Muscle of leg (tissue), 11 donors: ENCODE results near the gene CPNE7. TPM values are rescaled to one million over a fixed set of nuclear protein-coding genes. Genes with fewer than 3 reads are reported as not detected.

ENCODE experiments used
- DNase-seq: peaks from one replicate; pipeline ENCODE4 v3.0.0; 2013
- H3K27ac ChIP-seq: one replicate; pipeline ENCODE4 v1.5.1; 2013; ENCODE audit warnings: mild to moderate bottlenecking, low read length, control low read depth
- H3K27me3 ChIP-seq: one replicate; pipeline ENCODE4 v1.6.1; 2013; ENCODE audit warnings: low read length; ENCODE audit not compliant: control insufficient read depth, insufficient read depth
- H3K36me3 ChIP-seq: one replicate; pipeline ENCODE4 v1.6.1; 2013; ENCODE audit warnings: low read length; ENCODE audit not compliant: control insufficient read depth, insufficient read depth
- H3K4me1 ChIP-seq: one replicate; pipeline ENCODE4 v1.6.1; 2013; ENCODE audit warnings: low read length; ENCODE audit not compliant: control insufficient read depth, insufficient read depth
- H3K4me3 ChIP-seq: one replicate; pipeline ENCODE4 v1.5.1; 2013; ENCODE audit warnings: low read length, control low read depth
- H3K9me3 ChIP-seq: replicated peaks from 2 replicates; pipeline ENCODE4 v1.6.1; 2013; ENCODE audit warnings: low read depth, low read length; ENCODE audit not compliant: control insufficient read depth
- WGBS: methylation state at CpG from one replicate; pipeline ENCODE4 v1.1.5; 2013; ENCODE audit warnings: missing lambda C conversion rate; ENCODE audit not compliant: insufficient coverage; 5-methylcytosine and 5-hydroxymethylcytosine counted together
- polyA plus RNA-seq, 8 donors: library from polyadenylated mRNA; unstranded; fragments of 120-200 nt; gene quantifications; one replicate each; pipeline versions ENCODE4 v1.2.1 to v1.2.3, GENCODE V29; 2013; ENCODE audit warnings: inconsistent platforms in 1 of 8, low replicate concordance in 1 of 8; ENCODE audit not compliant: insufficient read length in 8 of 8, insufficient read depth in 1 of 8
- total RNA-seq: library from RNA; stranded (reverse); fragments of 120-200 nt; gene quantifications from one replicate; pipeline ENCODE4 v1.2.4, GENCODE V29; 2013

CPNE7 gene
- total and polyA plus RNA-seq, 9 donors: 0.09 to 0.53 (median 0.24) TPM; not detected in 1

- no peak overlapping the region for H3K4me3 ChIP-seq
- no peak overlapping the region for H3K27ac ChIP-seq
- H3K4me1 ChIP-seq: peaks cover 15% of the 10 kb centered on the region
- H3K9me3 ChIP-seq: no peaks in the 10 kb centered on the region
- 92% methylated on average over 17 of the region's 19 CpGs for WGBS
- no peaks in the 10 kb centered on the region for H3K27me3 ChIP-seq
- no peak for DNase-seq
- H3K36me3 ChIP-seq: peaks cover 66% of the 10 kb centered on the region
Measured at GRCh38 chr16:89557690-89558490, 17.7 kb upstream of the CPNE7 start.

- Histone ChIP-seq H3K9me3 (no peaks in the 10 kb centered on the region), H3K4me1 (peaks cover 33% of the 10 kb centered on the region), H3K27me3 (no peaks in the 10 kb centered on the region), H3K36me3 (peaks cover 62% of the 10 kb centered on the region), H3K27ac (peak within 1 kb of the TSS; percentile 96), H3K4me3 (peak within 1 kb of the TSS; percentile 91)
- WGBS: under 1% methylated on average over 86 of the region's 87 CpGs
- DNase-seq: peak; percentile 99
Measured at GRCh38 chr16:89560378-89561141, 15.0 kb upstream of the CPNE7 start, which contains the start of gene RPL13. Gene RPL13 (plus strand): TSS chr16:89560682. CDS start chr16:89560960, 278 bp downstream.

GRCh38 chr16:89561142-89561883 lies 14.2 kb upstream of the CPNE7 start:
- Histone ChIP-seq H3K27ac (peak overlapping the region; percentile 29), H3K36me3 (peaks cover 55% of the 10 kb centered on the region), H3K9me3 (no peaks in the 10 kb centered on the region), H3K4me1 (peaks cover 39% of the 10 kb centered on the region), H3K27me3 (no peaks in the 10 kb centered on the region), H3K4me3 (peak overlapping the region; percentile 91)
- 5% methylated on average over 55 of the region's 58 CpGs for WGBS
- DNase-seq: no peak

GRCh38 chr16:89561884-89562599 lies 13.5 kb upstream of the CPNE7 start:
- peaks cover 48% of the 10 kb centered on the region for H3K36me3 ChIP-seq
- H3K27me3 ChIP-seq: no peaks in the 10 kb centered on the region
- peaks cover 39% of the 10 kb centered on the region for H3K4me1 ChIP-seq
- no peak overlapping the region for H3K27ac ChIP-seq
- DNase-seq: no peak
- 43% methylated on average over 6 of the region's 23 CpGs for WGBS
- H3K4me3 ChIP-seq: peak overlapping the region; percentile 91
- no peaks in the 10 kb centered on the region for H3K9me3 ChIP-seq

- peaks cover 39% of the 10 kb centered on the region for H3K36me3 ChIP-seq
- no peak for DNase-seq
- no peaks in the 10 kb centered on the region for H3K27me3 ChIP-seq
- H3K4me3 ChIP-seq: no peak overlapping the region
- H3K4me1 ChIP-seq: peaks cover 39% of the 10 kb centered on the region
- H3K9me3 ChIP-seq: no peaks in the 10 kb centered on the region
- H3K27ac ChIP-seq: no peak overlapping the region
- WGBS: 47% methylated on average over 4 of the region's 12 CpGs
Measured at GRCh38 chr16:89562939-89563338, 12.6 kb upstream of the CPNE7 start.

GRCh38 chr16:89563639-89564392 lies 11.7 kb upstream of the CPNE7 start:
- no peaks in the 10 kb centered on the region for H3K9me3 ChIP-seq
- no peak overlapping the region for H3K4me3 ChIP-seq
- H3K27me3 ChIP-seq: no peaks in the 10 kb centered on the region
- no peak overlapping the region for H3K27ac ChIP-seq
- no peak for DNase-seq
- peaks cover 38% of the 10 kb centered on the region for H3K36me3 ChIP-seq
- WGBS: 79% methylated on average over 7 of the region's 12 CpGs
- H3K4me1 ChIP-seq: peaks cover 39% of the 10 kb centered on the region

- H3K4me1 ChIP-seq: peaks cover 38% of the 10 kb centered on the region
- H3K9me3 ChIP-seq: no peaks in the 10 kb centered on the region
- H3K4me3 ChIP-seq: no peak overlapping the region
- no peak overlapping the region for H3K27ac ChIP-seq
- H3K27me3 ChIP-seq: peaks cover 4% of the 10 kb centered on the region
- H3K36me3 ChIP-seq: peaks cover 38% of the 10 kb centered on the region
- 55% methylated on average over 11 of the region's 22 CpGs for WGBS
- DNase-seq: no peak
Measured at GRCh38 chr16:89564476-89565255, 10.9 kb upstream of the CPNE7 start.

GRCh38 chr16:89565256-89565505 lies 10.4 kb upstream of the CPNE7 start:
- H3K4me3 ChIP-seq: no peak overlapping the region
- H3K4me1 ChIP-seq: peaks cover 35% of the 10 kb centered on the region
- no peaks in the 10 kb centered on the region for H3K9me3 ChIP-seq
- no peak for DNase-seq
- WGBS: 17% methylated on average over 3 of the region's 3 CpGs
- H3K36me3 ChIP-seq: peaks cover 38% of the 10 kb centered on the region
- H3K27me3 ChIP-seq: peaks cover 9% of the 10 kb centered on the region
- no peak overlapping the region for H3K27ac ChIP-seq
